Left lung (tissue), 10 donors: ENCODE data around the gene ZHX3. TPM values are rescaled to one million over a fixed set of nuclear protein-coding genes. Genes with fewer than 3 reads are reported as not detected.

Source experiments
- ATAC-seq: fragments of 200-7000 bp; cut with Tn5 transposase; one replicate; pipeline ENCODE4 v1.9.1; 2020; ENCODE audit warnings: moderate library complexity
- DNase-seq, 4 donors: peaks; one replicate each; pipeline ENCODE4 v3.0.0-alpha.2; 2013 to 2020
- H3K27ac ChIP-seq, 2 donors: fragments of 200-600 bp; sonication (generic) in 1 of 2; one replicate each; pipeline versions ENCODE4 v1.5.0 to v1.8.0; 2020 to 2021
- H3K27me3 ChIP-seq, 2 donors: fragments of 200-600 bp; sonication (generic) in 1 of 2; one replicate each; pipeline versions ENCODE4 v1.5.0 to v1.8.0; 2020 to 2021
- H3K36me3 ChIP-seq, 2 donors: fragments of 200-600 bp; sonication (generic) in 1 of 2; one replicate each; pipeline versions ENCODE4 v1.5.0 to v1.8.0; 2020 to 2021
- H3K4me1 ChIP-seq, 2 donors: fragments of 200-600 bp; one replicate each; pipeline ENCODE4 v1.8.0; 2021
- H3K4me3 ChIP-seq, 2 donors: fragments of 200-600 bp; sonication (generic) in 1 of 2; one replicate each; pipeline versions ENCODE4 v1.5.0 to v1.8.0; 2020 to 2021; ENCODE audit warnings: mild to moderate bottlenecking in 1 of 2
- H3K9me3 ChIP-seq, 2 donors: fragments of 200-600 bp; sonication (generic) in 1 of 2; one replicate each; pipeline versions ENCODE4 v1.5.0 to v1.8.0; 2020 to 2021
- CTCF ChIP-seq, 2 donors: fragments of 200-600 bp; sonication (generic) in 1 of 2; IDR thresholded peaks; one replicate each; pipeline versions ENCODE4 v1.5.0 to v1.8.0; 2021; ENCODE audit warnings: antibody characterized with exemption in 2 of 2
- intact Hi-C, 2 donors: fragments of 100-400 bp; cut with DNase I; formaldehyde crosslinking; loops; one replicate each; pipeline versions ENCODE4 v1.11.2 to v1.14.2; 2022
- polyA plus RNA-seq, 6 donors: library from polyadenylated mRNA; unstranded; fragments of 120-200 nt; gene quantifications; one replicate each; pipeline ENCODE4 v1.2.1, GENCODE V29; 2013; ENCODE audit not compliant: insufficient read length in 6 of 6
- total RNA-seq, 2 donors: library from RNA; stranded (reverse); fragmentation: NEBNext Ultra II Directional; extraction: Animal tissue kit (Norgen Biotek cat#: 25700); gene quantifications; one replicate each; pipeline ENCODE4 v1.2.1, GENCODE V29; 2021
- donor health status: DM: no; HTN: yes; CAD: no.
- donor health status: DM: no; HTN: no; CAD: no.

Gene ZHX3
- total and polyA plus RNA-seq, 8 donors: 8.1 to 47.9 (median 11.2) TPM

- peaks cover 0 to 13% of the 10 kb centered on the region in 2 donors for H3K36me3 ChIP-seq
- DNase-seq (no peak), ATAC-seq (no peak)
- H3K27ac ChIP-seq: no peak overlapping the region
- no peaks in the 10 kb centered on the region for H3K4me1 ChIP-seq
- H3K4me3 ChIP-seq: no peak overlapping the region
- no peak for TF ChIP-seq CTCF (IDR thresholded peaks at IDR 0.05)
- no peaks in the 10 kb centered on the region for H3K27me3 ChIP-seq
- H3K9me3 ChIP-seq: peaks cover 0 to 4% of the 10 kb centered on the region in 2 donors
- intact Hi-C loops: no loop called here
These were observed 132.3 kb downstream of the ZHX3 start for GRCh38 chr20:41185013-41185757.

DNA sequence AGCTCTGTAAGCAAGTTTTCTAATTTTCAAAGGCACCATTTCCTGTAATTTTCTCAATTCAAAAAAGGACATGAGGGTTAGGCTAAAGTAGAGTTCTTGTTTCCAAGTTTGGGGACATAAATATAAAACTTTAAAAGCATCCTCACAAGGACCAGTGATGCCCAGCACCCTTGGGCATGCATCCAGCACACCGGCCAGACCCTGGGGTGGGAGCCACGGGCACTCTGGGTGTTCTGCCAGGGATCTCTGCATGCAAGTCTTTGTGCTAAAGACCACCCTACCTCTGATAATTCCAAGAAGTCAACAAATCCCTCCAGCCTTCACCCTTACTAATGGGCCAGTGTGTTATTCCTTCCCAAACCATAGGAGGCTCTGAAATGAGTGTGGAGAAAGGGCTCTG, 133.7 kb downstream of the ZHX3 start:
- intact Hi-C loops: no loop called here
- DNase-seq: no peak
- Histone ChIP-seq H3K27me3 (no peaks in the 10 kb centered on the region), H3K9me3 (no peaks in the 10 kb centered on the region), H3K4me3 (no peak overlapping the region), H3K36me3 (peaks cover 0 to 13% of the 10 kb centered on the region in 2 donors), H3K4me1 (no peaks in the 10 kb centered on the region), H3K27ac (no peak overlapping the region)
- no peak for TF ChIP-seq CTCF (IDR thresholded peaks at IDR 0.05)
- no peak for ATAC-seq

DNA sequence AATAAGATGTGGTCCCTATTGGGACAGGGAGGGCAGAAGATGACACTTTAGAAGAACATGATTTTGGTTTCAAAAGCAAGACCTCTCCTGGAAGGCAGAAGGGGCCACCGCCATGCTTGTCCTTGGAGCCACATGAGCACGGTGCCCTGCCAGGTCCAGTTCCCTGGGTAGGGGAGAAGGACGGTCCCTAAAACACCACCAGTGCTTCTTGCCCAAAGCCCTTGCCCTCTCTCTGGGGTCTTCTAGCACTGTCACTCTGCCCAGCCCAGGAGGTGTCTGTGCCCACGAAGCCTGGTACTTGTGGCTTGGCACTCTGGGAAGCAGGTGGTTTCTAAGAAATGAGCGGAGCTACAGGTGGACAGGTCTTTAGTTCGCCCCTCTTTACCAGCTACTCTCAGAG, 134.1 kb downstream of the ZHX3 start:
- H3K4me3 ChIP-seq: no peak overlapping the region
- no peak overlapping the region for H3K27ac ChIP-seq
- no peaks in the 10 kb centered on the region for H3K4me1 ChIP-seq
- no peaks in the 10 kb centered on the region for H3K9me3 ChIP-seq
- peaks cover 0 to 13% of the 10 kb centered on the region in 2 donors for H3K36me3 ChIP-seq
- H3K27me3 ChIP-seq: no peaks in the 10 kb centered on the region
- intact Hi-C loops: no loop called here
- ATAC-seq (no peak), DNase-seq (no peak)
- TF ChIP-seq CTCF (IDR thresholded peaks at IDR 0.05): no peak

- H3K27ac ChIP-seq: no peak overlapping the region
- H3K4me3 ChIP-seq: no peak overlapping the region
- no peak for TF ChIP-seq CTCF (IDR thresholded peaks at IDR 0.05)
- H3K4me1 ChIP-seq: no peaks in the 10 kb centered on the region
- intact Hi-C loops: no loop called here
- ATAC-seq (no peak), DNase-seq (no peak)
- H3K9me3 ChIP-seq: no peaks in the 10 kb centered on the region
- no peaks in the 10 kb centered on the region for H3K27me3 ChIP-seq
- H3K36me3 ChIP-seq: peaks cover 0 to 13% of the 10 kb centered on the region in 2 donors
These were observed 135.0 kb downstream of the ZHX3 start for GRCh38 chr20:41182296-41183212.

DNA sequence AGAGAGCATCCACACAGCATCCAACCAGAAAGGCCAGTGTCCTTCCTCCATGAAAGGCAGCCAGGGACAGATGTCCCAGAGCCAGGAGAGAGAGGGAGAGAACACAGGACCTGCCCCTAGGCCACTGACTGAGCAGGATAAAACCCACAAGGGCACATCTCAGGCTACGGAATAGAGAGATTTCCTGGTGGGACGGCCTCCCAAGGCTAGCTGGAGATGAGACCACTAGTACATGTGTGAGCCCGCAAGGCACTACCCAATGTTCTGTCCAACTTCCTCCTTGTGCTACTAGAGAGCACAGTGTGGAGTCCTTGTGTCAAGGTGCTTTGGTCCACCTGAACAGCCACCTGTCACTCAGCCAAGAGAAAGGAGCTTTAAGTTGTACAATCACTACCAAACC, 136.0 kb downstream of the ZHX3 start:
- intact Hi-C loops: no loop called here
- Histone ChIP-seq H3K36me3 (peaks cover 0 to 13% of the 10 kb centered on the region in 2 donors), H3K4me1 (no peaks in the 10 kb centered on the region), H3K9me3 (no peaks in the 10 kb centered on the region), H3K27me3 (no peaks in the 10 kb centered on the region), H3K4me3 (no peak overlapping the region), H3K27ac (no peak overlapping the region)
- TF ChIP-seq CTCF (IDR thresholded peaks at IDR 0.05): no peak
- DNase-seq (no peak), ATAC-seq (no peak)
